22Rv1 (cell line): Measurements from ENCODE around the gene TBR1.

Source experiments
- CTCF ChIP-seq: fragments of 450-650 bp; IDR thresholded peaks from 2 replicates; pipeline ENCODE4 v1.5.1; 2017; ENCODE audit warnings: mild to moderate bottlenecking
- ZFX ChIP-seq: fragments of 450-650 bp; IDR thresholded peaks from 2 replicates; pipeline ENCODE4 v1.6.1; 2017; ENCODE audit warnings: antibody characterized with exemption, borderline replicate concordance

GRCh38 chr2:161419638-161420190, 3.6 kb downstream of the TBR1 start:
- no peak for TF ChIP-seq CTCF
- TF ChIP-seq ZFX = no peak
